NCI-H2107 treated with DMSO at 0.1 percent for 48 hours (cell line): ENCODE measurements around the gene PDZD2.

Source experiments
- DNase-seq: peaks from one replicate; lab custom pipeline; 2025; ENCODE audit not compliant: unreplicated experiment; lab: John Stamatoyannopoulos, UW

PDZD2 gene

DNA sequence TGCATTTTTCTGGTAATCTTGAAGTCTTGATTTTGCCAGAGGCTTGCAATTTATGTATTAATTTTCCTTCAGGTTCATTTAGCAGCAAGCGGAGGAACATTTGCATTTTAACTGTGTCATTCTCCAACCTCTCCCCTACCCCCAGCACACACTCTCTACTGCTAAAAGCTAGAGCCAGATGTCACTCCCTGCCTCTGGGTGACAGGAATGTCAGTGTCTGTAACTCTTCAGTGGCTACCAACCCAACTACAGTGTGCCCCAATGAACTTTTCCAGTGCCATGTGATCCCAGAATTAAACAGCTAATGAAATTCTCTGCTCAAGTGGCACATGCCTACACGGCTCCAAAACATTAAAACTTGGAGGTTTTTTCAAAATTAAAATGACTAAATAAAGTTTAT lies 274.9 kb downstream of the PDZD2 start:
- DNase-seq, result no peak

DNA sequence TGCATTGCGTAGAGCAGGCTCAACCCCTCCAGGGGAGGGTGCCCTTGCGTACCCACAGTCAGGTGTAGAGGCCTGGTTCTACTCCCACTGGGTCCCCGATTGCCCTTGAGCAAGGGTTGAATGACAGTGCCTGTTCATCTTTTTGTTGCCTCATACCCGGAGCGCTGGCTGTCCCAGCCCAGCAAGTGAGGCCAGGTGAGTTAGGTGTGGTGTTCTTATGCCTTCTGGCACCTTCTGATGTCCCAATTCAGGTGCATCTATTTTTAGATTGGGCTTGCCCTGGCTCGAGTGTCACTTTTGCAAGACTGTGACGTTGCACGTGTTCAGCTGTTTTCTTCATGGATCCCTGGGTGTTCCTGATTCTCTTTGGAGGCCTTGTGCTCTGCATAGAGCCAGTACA lies 277.4 kb downstream of the PDZD2 start:
- no peak for DNase-seq

DNA sequence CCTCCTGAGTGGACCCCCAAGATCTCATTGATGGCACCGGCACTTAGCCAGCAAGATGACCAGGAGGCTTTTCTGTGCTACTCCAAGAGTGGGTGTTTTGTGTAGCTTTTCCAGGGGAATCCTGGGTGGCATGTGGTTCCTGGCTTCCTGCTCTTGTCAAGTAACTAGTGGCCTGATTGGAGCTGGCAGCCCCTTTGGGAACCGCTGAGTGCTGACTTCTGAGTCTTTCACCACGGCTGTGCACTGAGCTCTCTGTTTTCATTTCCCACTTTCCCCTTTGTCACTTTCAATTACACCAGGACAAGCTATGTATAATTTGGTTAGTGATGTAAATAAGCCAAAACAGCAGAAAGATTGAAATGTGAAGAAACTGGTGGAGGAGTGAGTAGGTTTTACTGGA lies 279.8 kb downstream of the PDZD2 start:
- no peak for DNase-seq

DNA sequence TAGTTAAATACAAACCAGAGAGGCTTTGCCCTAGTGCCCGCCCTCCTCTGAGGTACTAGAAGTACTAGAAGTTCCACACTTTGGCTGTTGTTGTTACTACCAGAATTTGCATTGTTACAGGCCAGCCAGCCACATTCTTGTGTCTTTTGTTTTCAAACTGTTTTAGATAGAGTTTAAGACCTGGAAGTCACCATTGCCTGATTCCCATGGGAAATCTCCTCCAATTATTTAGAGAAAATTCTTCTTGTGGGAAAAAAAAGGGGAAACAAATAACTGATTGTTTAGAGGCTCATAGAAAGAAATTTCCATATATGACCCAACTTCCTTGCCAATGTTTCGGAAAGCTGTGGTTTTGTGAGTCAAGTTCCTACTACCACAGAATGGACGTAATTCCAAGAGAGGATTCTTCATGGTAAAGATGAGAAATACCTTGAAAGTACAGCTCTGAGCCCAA lies 282.9 kb downstream of the PDZD2 start:
- no peak for DNase-seq

DNA sequence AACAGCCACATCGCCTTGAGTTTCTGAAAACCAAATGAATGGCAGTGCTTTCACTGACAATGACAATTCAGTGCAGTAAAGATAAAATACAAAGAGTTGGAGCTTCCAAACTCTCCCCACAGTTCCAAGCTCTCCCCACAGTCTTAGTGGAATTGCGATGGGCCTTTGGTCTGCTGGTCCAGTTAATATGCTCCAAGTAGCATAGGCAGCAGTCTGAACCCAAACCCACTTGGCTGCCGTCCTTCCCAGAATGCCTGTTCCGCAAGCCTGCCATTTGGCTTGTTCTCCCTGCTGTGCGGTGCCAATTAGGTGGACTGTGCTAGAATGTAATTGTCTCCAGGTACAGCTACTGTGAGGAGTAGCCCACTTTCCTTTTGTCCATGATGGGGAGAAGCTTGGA lies 285.1 kb downstream of the PDZD2 start:
- DNase-seq, result no peak

DNA sequence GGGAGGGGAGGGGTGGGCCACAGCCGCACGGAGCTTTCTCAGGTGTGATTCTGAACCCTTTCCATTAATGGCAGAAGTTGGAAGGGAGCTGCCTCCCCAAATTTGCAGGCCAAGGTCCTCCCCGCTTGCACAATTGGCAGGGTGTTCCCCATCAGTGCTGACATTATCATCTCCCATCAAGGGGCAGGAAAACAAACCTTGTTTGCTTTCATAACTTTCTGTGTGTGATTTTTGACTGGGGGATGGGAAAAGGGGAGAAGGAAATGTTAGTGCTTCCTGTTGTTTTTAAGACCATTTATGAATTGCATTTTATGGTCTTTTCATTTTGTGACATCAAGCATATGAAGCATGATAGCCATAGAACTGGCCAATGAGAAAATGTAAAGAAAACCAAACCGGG lies 292.9 kb downstream of the PDZD2 start:
- no peak for DNase-seq

DNA sequence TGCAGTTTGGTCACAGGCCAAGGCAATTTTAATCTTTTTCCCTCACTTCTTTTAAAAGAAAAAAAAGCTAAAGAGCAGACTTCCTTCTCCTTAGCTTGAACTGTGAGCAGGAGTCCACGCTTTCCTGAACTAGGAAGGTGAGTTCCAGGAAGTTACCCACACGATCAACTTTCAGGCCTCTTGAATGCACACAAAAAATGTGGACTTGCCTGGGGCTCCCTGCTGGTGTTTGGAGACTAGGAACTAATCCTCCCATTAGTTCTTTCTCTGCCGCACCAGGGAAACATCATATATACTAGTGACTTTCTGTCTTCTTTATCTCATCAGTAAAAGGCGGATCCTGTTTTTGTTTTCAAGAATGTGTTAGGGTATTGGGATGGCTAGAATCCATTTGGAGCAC lies 295.2 kb downstream of the PDZD2 start:
- peak; percentile 3 for DNase-seq

DNA sequence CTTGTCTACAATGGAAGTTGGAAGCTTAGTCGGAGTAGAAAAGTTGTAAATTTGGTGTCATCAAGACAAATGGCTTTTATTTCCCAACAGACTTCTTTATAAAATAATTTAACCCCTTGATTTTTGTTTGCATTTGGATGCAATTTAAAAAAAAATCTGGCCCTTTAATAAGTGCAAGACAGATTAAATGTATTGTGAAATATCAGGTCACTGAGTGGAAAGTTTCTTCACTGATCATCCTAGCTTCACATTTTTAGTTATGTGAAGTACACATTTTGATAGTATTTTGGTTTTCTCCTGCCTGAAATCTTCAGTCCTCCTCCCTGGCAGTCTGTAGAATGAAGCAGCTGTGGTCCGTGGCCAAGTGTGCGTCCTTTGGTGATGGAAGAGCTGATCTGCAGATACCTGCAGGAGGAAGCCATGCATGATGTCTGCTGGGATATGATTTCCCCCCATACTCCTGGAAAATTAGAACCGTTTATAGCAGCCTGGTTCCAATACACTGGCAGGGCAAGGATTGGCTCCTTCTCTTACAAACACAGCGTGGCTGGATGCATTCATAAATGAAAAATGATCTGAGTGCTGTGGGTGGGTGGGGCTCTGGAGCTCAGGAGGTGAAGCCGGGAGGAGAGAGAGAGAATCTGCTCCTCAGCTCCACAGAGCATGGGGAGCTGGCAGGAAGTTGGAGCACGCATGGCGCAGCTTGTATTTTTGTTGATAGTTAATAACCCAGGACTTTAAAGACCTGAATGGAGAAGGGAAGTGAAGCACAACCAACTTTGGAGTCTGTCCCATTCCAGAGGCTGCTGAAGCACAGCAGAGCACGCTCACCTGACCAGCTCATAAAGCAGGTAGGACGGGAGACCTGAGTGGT lies 296.8 kb downstream of the PDZD2 start:
- DNase-seq, result peak; percentile 98

DNA sequence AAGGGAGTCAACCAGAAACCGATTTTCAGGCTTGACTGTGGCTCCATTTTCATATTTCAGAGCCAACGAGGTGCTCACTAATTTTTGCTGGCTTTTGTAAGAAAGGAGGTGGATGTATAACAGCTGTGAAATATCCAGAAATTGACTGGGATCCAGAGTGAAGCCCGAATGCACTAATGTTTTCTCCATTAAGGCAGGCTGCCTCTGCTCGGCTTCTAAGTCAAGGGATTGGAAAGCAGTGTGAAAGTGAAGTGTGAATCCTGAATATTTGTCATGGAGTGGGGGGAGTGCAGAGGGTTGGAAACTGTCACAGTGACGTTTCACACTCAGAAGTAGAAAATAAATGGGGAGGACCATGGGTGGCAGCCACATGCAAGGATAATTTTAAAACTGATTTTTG lies 297.8 kb downstream of the PDZD2 start:
- DNase-seq, result peak; percentile 38

DNA sequence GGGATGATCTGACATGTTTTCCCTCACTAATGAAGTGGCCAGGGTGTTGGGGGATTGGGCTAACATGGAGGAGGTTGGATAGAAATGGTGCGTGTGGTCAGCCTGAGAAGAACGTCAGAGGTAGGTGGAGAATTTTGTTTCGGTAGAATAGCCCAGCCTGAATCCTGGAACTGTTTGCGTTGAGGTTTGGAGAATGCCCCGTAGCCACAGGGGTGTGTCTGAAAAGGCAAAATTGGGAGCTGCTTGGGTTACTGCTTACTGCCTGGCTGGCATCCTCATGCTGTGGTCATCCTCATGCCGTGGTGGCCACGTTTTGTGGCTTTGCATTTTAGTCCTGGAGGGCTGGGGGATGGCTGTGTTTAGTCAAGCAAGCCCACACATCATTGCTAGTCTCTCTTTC lies 298.3 kb downstream of the PDZD2 start:
- DNase-seq, result peak; percentile 32

DNA sequence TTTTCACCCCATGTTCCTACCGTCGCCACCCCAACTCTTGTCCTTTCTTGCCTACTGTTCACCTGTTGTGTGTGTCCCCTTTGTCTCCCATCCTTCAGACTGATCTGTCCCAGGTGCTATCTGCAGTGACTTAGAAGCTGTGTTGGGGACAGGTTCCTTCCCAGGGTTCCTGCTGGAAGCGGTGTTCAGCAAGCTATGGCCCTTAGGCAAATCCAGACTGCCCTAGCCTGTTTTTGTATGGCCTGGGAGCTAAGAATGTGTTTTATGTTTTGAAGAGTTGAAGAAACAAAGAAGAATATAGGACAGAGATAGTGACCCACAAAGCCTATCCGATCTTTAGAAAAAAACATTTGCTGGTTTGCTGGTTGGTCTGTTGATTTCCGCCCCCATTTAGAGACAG lies 298.8 kb downstream of the PDZD2 start:
- no peak for DNase-seq

DNA sequence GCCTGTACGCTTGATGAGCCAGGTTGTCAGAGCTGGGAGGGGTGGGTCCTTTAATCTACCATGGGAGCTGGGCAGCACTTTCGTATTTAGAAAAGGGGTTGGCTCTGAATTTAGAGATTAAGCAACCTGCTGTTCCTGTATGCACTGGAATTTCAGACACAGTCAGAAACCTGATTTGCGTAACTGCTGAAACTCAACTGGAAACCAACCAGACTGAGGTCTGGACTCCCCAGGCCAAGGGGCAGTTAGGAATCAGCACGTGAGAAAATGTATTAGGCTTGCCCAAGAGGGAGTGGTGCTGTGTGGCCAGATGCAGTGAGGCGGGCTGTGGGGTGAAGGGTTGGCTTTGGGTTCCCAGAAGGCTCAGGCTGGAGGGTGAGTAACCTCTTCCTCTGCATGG lies 300.2 kb downstream of the PDZD2 start:
- DNase-seq, result no peak

DNA sequence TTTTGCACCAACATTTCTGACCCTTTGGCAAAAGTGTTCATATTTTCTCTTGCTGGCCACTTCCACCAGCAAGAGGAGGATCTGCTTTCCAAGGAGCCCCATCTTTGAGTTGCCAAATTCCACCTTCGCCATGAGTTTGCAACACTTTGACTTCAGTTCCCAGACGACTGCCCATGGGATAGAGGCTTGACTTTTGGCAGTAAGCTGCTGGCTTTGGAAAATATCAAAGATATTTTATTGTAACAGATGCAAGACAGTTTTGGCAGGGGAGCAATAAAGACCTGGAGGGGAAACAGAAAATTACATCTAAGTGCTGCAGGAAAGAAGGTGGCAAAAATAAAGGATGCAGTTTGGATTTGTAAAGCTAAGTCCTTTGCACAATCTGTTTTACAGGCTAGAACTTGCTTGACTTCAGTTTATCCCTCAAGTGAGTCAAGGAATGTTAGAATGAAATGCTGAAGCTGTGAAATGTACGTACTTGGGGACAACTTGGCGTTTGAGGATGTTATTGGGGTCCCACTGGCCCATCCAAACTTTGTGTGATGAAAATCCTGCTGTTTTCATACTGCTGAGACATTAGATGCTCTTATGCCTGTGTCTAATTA lies 302.3 kb downstream of the PDZD2 start:
- DNase-seq, result no peak

DNA sequence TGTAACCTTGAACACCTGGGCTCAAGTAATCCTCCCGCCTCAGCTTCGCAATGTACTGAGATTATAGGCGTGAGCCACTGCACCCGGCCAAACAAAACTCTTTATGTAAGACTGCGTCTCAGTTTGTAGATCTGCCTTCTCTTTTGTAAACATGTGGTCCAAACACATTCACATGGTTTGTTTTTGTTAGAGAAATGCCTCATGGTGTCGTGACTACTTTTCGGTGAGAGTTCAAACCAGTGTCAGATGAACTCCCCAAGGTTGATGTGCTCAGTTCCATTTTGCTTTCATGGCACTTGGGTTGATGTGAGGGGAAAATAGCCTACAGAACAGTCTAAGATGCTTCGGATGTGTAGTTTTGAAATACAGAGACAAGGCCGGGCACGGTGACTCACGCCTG lies 303.6 kb downstream of the PDZD2 start:
- DNase-seq, result no peak

DNA sequence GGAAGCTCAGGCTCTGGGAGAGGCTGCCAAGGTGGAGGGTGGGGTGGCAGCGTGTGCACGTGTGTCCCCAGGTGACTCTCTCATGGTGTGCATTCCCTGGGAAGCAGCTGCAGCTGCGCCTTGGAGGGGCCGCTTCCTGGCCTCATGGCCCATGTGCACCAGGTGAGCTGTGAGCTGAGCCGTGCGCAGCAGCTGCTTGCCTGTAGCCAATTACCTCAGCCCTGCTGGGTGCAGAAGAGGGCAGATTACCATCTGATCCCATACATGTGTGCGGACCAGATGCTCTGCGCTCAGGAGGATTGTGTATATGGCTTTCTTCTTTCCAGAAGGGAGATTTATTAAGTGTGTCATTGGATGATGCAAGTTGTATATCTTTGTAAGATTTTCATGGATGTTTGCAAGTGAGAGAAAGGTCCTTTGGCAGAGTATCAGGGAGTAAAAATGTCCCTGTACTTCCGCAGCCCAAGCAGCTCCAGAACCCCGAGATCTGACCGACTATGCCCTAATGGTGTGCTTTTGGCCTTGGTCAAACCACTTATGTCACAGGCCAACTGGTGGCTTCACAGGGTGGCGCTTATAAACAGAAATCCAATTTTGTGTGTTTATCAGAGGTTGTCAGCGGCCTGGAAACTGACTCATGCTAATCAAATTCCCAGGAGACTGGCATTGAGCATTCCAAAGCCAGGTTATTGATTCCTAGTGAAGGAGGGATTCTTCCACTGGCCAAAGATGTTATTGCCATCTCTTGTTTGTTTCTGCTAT lies 305.9 kb downstream of the PDZD2 start:
- peak; percentile 94 for DNase-seq

DNA sequence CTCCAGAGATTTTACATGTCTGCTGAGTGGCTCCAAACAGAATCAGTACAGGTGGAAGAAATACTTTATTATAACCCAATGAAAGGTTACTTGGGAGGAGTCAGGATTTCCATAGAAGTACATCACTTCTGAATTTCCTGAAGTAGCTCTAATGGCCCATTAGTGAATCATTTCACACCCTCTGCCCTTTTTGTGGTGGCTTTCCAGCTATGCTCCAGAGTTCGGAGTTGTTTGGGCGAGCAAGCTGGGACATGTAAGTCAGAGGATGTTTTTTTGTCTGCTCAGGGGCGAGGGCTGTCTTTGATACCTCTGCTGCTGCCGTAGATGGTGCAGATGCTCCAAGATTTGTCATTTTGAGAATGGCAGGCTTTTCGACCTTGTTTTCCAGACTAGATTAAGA lies 309.1 kb downstream of the PDZD2 start:
- DNase-seq, result peak; percentile 92

DNA sequence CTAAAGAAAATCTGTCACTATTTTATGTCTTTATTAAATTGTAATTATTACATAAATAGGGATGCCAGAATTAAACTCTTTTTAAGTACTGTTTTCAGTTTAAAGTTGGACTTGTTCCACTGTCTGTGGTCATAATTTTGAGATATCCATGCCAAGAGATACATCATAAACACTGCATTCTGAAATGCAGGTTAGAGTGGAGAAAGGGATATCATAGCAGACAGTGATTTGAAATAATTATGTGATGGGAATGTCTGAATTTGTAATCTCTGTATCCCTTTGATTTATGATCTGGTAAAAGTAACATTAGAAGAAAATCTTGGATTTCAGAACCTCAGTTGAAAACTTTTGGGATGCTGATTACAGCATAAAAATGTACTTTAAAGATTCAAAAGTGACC lies 313.1 kb downstream of the PDZD2 start:
- no peak for DNase-seq

DNA sequence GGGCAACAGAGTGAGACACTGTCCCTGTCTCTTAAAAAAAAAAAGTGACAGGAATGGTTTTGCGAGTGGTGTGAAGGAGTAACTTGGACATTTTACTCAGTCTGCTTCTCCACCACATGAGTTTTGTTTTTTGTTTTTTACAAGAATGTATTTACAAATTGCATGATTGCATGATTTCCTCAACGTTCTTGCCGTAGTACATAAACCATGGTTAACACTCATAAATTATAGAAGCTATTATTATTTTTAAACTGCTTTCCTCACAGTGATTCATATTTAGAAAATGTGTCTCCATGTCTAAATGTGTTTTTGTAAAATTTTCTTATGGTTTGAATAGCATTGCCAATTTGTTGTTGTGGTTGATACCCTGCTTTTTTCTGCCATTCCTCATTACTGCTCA lies 315.2 kb downstream of the PDZD2 start:
- no peak for DNase-seq

DNA sequence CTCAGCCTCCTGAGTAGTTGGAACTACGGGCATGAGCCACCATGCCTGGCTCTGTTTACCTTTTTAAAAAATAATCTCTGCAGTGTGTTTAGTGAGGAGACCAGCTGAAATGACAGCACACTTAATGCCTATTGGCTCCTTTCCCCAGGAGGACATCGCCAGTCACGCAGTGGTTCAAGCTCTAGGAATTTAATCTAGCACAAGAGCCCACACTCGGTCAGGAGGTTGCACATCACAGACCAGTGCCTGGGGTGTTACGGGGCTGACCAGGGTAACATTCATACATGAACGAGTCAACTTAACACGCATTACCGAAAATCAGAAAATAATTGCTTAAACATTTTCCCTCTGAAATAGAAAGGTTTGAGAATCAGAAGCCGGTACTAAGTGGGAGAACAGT lies 318.2 kb downstream of the PDZD2 start:
- DNase-seq, result no peak

DNA sequence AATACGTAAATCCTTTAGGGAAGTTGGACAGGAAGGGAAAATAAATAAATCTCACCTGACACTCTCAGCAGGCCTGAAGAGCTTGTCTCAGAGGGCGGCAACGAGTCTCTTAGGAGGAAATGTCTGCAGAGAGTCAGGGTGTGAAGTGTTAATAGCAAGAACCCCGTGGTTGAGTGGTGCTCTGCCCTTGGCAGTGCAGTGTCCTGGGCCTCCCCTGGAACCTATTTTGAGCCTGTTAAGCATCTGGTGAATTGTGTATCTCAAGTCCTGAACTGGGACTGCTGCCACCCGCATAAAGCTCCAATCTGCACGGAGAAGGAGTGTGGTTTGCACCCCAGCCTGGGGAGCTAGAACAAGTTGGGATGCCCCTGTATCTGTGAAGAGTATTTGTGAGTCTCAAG lies 323.4 kb downstream of the PDZD2 start:
- no peak for DNase-seq

DNA sequence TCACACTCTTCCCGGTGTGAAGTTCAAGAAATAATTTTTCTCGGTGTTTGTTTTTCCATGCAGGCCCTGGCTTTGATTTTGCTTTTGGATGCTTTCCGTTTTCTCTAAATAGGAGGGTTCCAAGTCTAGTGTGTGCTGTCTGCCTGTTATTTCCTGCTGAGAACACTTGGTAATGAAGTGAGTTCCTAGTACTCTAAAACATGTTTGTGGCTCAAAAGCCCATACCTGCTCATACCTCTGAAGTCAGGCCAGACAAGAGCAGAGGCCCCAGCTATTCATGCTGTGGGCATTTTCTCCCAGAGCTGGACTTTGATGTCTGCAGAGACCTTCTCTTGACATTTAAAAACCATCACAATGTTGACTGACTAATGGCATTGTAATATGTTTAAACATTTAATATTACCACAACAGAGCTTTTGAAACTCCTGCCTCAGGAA lies 324.0 kb downstream of the PDZD2 start:
- DNase-seq, result no peak
